ENCODE results near the gene FBF1. TPM values are rescaled to one million over a fixed set of nuclear protein-coding genes. Genes with fewer than 3 reads are reported as not detected.
A peak's percentile ranks its signal among the peaks of the same experiment; 100 is the strongest.
"Not testable (repeated sequence)": the region's sequence is repeated elsewhere in the genome, so short reads cannot be mapped to it uniquely, and the experiment has no call there.

FBF1 gene
- polyA plus RNA-seq, 5 donors: 6.6 to 9.6 (median 7.9) TPM

DNA sequence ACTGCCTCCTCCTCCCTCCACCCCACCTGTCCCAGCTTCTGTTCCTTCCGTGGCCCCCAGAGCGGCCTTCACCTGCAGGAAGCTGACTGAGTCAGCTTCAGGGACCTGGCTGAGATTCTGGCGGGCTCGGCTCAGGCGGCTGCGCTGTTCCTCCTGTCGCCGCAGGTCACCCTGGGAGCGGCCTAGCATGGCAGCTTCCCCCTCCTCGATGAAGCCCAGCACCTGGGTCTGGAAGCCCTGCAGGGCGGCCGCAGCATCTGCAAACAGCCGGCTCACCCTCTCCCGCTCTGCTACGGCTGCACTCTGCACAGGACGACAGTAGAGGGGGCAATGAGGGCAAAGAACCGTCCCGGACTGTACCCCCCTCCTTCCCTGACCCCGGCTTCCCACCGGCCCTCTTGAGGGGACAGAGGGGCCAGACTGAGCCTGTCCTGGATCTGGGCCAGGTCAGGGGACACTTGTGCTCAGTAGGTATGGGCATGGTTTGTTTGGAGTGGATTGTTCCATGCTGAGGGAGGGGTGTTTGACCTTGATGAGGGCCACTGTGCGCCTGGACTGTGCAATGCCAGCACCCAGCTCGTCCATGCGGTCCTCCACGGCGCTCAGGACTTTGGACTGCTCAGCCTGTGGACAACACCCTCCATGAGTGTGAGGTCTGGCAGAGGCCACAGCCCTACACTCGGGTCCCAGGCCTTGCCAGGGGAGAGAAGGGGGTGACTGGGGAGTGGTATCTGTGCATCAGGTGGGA is 64.5 kb downstream of the FBF1 start:
- DNase-seq: no peak

DNA sequence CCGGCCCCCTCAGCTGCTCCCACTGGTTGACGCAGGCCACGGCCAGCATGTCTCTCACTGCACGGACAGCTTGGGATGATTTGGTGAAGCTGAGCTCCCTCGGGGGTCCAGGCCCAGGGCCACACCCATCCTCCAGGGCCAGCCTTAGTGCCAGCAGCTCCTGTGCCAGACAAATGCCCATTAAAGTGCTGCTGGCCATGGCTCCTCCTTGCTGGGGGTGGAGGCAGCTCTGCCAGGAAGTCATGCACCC is 65.0 kb downstream of the FBF1 start:
- DNase-seq: no peak

DNA sequence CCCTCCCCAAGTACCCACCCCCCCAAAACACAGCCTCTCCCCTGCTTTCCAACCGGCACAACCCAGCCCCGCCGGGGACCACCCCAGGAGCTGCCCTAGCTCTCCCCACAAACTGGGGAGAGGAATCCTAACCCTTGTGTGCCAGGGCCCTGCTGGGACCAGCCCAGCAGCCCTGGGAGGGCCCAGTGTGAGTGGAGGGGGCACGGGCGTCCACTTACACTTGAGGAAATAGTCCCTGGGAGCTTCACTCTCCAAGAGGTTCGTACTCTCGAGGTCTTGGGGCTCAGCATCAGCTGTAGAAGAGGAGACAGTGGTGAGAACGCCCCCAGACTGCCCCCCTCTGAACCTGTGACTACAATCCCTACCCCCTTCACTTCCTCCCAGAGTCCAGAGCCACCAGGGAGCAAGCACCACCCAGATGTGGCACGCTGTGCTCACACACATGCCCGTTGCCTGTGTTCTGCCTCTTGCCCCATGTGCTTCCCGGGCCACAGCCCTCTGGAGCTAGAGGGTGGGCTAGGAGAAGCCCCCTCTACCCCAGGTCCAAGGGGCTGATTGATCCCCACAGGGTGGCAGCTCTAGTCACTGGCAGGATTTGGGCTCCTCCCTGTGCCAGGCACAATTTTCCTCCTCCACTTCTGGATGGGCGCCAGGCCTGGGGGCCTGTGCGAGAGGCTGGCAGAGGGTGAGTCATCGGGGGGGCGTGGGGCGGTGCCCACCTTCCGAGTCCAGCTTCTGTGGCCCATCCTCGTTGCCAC is 65.5 kb downstream of the FBF1 start:
- DNase-seq: no peak

DNA sequence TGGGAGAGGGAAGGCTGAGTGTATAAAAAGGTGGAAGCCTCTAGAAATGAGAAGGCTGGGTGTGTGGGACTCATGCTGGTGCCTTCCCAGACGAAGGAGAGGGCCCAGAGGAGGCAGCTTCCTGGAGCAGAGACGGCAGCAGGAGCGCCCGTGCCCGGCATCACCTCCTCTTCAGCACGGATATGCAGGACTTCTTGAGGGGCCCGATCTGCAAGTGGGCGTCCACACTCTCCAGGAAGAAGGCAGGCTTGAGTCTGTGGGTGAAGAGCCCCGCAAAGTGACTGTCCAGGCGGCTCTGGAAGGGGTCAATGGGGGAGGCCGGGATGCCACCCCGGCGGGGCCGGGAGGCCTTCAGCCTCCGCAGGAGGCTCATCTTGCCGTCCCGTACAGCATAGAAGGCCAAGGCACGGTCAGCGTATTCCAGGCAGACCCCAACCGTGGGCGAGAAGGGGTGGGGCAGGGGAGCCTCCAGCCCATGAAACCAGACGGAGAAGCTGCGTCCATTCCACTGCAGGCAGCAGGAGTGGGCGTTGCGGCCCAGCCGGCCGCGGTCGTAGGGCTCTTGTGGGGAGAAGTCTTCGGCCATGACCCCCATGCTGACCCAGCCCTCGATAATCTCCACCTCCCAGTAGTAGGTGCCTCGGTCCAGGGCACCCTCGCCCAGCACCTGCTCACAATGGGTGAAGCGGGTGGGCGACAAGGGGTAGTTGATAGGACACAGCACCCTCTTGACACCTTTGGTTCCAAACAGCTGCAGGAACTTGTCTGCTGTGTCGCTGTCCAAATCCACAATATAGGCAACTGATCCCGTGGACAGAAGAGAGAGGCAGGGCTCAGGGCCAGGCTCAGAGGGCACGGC is 66.3 kb downstream of the FBF1 start:
- no peak for DNase-seq

DNA sequence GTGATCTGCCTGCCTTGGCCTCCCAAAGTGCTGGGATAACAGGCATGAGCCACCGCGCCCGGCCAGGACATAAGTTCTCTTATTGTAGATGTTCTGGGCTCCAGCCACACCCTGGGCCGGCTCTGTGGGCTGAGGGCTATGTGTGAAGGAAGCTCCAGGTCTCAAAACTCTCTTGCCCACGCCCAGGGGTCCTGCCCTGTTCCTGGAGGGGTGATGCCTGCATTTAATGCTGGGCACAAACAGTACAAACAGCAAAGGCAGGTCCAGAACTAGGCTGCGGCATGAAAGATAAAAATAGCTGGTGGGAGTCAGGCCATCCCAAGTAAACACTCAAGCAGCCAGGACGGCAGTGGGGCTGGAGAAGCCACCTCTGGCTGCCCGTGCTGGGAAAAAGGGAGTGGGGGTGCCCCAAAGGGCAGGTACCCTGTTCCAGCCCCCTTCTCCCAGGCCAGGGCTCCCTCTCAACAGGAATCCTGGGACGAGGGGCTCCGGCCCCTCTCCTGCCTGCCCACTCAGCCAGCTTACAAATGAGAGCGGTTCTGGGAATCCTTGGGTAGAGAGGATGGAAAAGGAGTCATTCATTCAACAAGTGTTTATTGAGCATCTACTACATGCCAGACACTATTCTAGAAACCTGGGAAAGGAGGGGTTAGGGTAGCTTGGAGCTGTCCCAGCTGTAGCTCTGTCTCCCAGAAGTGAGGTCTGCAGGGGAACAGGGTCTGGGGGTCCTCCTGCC is 67.1 kb downstream of the FBF1 start:
- no peak for DNase-seq

DNA sequence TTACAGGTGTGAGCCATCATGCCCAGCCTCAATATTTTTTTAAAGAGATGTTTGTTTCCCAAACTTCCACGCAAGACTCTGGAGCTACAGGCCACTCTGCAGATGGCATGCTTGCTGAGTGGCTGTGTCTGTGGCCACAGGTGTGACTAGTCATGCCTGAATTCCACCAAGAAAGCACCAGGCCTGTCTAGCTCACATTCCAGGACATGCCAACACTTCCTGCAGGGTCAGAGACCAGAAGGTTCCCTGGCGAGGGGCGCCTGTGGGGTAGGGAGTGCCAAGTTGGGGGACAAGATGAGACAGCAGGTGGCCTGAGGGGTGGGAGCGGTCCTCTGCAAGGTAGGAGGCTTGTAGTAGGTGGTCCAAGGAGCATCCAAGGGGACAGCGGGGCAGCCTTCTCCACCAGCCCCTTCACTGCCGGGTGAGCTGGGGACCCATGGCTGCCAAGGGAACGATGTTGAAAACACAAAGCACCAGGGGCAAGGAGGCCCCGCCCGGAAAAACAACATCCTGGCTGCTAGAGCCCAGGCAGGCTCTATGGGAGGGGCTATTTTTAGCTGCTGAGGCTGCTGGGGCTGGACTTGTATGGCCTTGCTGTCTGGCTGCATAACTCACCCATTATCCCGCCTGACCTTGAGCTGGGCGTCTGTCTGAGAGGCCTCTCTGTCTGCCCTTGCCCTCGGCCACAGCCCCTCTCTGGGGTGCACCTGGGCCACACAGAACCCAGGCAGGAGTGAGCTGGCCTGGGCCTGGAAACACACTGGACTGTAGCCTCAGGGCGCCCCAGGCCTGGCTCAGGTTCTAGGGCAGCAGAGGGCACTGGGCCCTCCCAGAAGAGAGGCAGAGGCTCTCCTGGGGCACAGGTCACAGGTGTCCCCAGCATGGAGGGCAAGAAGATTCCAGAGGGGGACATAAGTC is 68.1 kb downstream of the FBF1 start:
- peak in 1 of 2 donors; percentile 50 for DNase-seq

DNA sequence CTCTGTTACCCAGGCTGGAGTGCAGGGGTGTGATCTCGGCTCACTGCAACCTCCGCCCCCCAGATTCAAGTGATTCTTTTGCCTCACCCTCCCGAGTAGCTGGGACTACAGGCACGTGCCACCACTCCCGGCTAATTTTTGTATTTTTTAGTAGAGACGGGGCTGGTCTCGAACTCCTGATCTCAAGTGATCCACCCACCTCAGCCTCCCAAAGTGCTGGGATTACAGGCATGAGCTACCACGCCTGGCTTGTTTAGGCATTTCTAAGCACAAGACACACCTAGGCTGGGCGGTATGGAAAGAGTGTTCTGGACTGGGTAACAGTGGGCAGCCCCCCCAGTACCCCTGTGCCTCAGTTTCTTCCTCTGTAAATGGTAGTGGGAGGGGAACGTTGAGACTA is 70.6 kb downstream of the FBF1 start:
- DNase-seq: not testable (repeated sequence)

DNA sequence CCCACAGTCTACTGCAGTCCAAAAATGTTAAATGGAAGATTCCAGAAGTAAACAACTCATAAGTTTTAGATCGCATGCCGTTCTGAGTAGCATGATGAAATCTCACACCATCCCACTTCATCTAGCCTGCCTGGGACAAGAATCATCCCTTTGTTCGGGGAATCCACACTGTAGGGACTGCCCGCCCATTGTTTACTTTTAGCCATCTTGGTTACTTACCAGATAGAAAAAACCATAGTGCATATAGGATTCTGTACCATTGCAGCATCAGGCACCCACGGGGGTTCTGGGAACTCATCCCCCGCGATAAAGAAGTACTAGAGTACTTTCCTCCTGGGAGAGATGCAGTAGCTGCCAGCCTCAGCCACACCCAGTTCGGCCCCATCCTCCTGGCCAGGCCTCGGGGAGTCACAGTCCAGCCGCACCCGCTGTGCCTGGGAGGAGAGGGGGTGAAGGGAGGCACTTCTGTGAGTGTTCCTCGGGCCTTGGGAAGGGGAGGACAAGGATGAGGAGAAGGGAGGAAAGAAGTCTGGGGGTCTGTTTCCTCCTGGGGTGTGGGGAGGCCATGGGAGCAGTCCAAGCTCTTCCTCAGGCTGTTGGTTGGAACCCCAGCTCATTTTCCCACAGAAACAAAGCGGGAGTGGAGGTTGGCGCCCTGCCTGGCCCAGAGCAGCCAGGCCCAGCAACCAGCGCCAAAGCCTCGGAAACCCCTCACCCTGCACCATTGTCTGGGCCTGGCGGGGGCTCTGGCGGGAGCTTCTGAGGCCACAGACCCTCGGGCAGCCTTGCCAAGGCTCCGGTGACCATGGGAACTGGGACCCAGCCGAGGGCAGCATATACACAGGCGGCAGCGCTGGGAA is 71.3 kb downstream of the FBF1 start:
- peak; percentile 77 to 88 for DNase-seq

DNA sequence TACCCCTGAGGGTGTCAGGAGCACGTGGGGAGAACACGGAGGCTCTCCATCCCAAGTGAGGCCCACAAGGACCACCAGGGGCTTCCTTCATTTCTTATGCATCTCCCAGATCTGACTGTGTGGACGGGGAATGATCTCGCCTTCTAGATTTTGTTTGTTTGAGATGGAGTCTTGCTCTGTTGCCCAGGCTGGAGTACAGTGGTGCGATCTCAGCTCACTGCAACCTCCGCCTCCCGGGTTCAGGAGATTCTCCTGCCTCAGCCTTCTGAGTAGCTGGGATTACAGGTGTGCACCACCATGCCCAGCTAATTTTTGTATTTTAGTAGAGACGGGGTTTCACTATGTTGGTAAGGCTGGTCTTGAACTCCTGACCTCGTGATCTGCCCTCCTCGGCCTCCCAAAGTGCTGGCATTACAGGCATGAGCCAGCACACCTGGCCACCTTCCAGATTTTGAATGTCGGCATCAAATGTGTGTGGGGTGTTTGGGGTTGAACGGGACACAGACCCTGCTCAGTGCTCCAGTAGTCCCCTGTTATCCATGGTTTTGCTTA is 72.0 kb downstream of the FBF1 start:
- not testable (repeated sequence) for DNase-seq

DNA sequence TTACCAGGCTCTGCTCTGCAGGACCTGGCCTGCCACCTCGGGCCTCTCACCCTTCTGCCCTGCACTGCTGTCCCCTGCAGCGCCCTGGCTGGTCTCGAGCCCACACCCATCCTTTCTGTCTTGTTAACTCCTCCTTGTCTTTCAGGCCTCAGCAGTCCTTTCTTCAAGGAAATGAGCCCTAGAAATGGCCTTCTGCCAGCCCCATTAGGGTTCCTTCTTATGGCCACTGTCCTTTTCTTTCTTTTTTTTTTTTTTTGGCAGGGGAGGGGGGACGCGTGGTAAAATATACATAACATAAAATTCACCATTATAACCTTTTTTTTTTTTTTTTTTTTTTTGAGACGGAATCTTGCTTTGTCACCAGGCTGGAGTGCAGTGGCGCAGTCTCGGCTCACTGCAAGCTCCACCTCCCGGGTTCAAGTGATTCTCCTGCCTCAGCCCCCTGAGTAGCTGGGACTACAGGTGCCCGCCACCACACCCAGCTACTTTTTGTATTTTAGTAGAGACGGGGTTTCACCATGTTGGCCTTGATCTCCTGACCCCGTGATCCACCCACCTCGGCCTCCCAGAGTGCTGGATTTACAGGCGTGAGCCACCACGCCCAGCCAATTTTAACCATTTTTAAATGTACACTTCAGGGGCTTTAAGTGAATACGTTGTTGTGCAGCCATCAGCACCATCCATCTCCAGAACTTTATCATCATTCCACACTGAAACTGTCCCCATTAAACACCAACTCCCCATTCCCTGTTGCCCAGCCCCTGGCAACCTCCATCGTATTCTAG is 75.2 kb downstream of the FBF1 start:
- peak in 1 of 2 donors; percentile 26 for DNase-seq

DNA sequence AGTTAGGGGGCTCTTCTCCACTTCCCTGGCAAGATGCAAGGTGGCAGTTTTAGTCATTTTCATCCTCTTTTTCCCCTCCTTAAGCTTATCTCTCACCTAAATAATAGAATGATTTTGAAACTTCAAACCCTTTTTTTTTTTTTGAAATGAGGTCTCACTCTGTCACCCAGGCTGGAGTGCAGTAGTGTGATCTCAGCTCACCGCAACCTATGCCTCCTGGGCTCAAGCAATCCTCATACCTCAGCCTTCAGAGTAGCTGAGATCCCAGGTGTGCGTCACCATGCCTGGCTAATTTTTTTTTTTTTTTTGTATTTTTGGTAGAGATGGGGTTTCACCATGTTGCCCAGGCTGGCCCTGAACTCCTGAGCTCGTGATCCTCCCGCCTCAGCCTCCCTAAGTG is 76.0 kb downstream of the FBF1 start:
- not testable (repeated sequence) for DNase-seq

DNA sequence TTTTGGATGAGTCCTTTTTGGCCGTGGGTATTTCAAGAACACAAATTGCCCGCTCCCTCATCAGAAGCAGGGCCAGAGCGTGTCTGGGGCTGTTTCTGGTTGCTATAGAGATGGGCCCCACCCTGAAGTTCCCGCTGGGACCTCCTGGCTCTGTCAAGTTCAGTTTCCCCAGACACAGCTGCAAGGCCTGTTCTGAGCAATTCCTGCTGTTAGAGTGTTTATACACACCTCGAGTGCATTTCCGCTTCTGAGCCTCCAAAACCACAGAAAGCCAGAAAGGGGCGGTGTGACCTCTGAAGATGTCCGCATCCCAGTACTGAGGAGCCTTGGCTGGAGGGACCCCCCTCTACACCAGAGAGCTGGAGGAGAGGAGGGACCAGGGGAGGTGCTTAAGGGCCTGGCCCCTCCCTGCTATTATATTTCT is 76.4 kb downstream of the FBF1 start:
- DNase-seq: peak; percentile 94 to 97

DNA sequence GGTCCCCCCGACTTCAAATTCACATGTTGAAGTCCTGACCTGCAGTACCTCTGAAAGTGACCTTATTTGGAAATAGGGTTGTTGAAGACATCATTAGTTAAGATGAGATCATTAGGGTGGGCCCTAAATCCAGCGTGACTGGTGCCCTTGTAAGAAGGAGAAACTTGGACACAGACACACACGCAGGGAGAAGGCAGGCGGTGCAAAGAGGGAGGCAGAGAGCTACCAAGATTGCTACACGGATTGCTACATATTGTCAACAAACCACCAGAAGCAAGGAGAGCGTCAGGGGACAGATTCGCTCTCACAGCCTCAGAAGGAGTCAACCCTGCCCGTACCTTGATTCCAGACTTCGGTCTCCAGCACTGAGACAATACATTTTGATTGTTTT is 78.9 kb downstream of the FBF1 start:
- DNase-seq: no peak

Other genes with a start within 250 kb of the FBF1 start
- 10 to 100 TPM in 1 of 5 donors, 1 to 10 TPM in 4; 6.5 to 10.9 (median 7.2) TPM for gene ITGB4, start 219.6 kb downstream of the FBF1 start, polyA plus RNA-seq (ENCODE audit: insufficient read depth in 1 of 5, insufficient read length in 5 of 5, low replicate concordance in 1 of 5)
- gene GALK1, start 175.8 kb downstream of the FBF1 start, polyA plus RNA-seq (ENCODE audit: insufficient read depth in 1 of 5, insufficient read length in 5 of 5, low replicate concordance in 1 of 5): 10 to 100 TPM in 4 of 5 donors, 1 to 10 TPM in 1; 9.3 to 24.7 (median 13.9) TPM
- gene UNK, start 156.2 kb downstream of the FBF1 start, polyA plus RNA-seq (ENCODE audit: insufficient read depth in 1 of 5, insufficient read length in 5 of 5, low replicate concordance in 1 of 5): 10 to 100 TPM; 39.6 to 52.3 (median 46.7) TPM
- gene UNC13D, start 96.6 kb downstream of the FBF1 start, polyA plus RNA-seq (ENCODE audit: insufficient read depth in 1 of 5, insufficient read length in 5 of 5, low replicate concordance in 1 of 5): 10 to 100 TPM; 20.7 to 43.6 (median 37.8) TPM
- gene WBP2, start 85.7 kb downstream of the FBF1 start, polyA plus RNA-seq (ENCODE audit: insufficient read depth in 1 of 5, insufficient read length in 5 of 5, low replicate concordance in 1 of 5): 10 to 100 TPM; 53.7 to 77.3 (median 74.1) TPM
- 10 to 100 TPM; 13.0 to 26.4 (median 15.9) TPM for gene TRIM47, start 62.5 kb downstream of the FBF1 start, polyA plus RNA-seq (ENCODE audit: insufficient read depth in 1 of 5, insufficient read length in 5 of 5, low replicate concordance in 1 of 5)
- 10 to 100 TPM; 12.8 to 26.7 (median 20.8) TPM for gene TRIM65, start 44.1 kb downstream of the FBF1 start, polyA plus RNA-seq (ENCODE audit: insufficient read depth in 1 of 5, insufficient read length in 5 of 5, low replicate concordance in 1 of 5)
- gene MRPL38, start 36.2 kb downstream of the FBF1 start, polyA plus RNA-seq (ENCODE audit: insufficient read depth in 1 of 5, insufficient read length in 5 of 5, low replicate concordance in 1 of 5): 10 to 100 TPM; 51.8 to 92.4 (median 73.1) TPM
- gene ACOX1, start 38.1 kb upstream of the FBF1 start, polyA plus RNA-seq (ENCODE audit: insufficient read depth in 1 of 5, insufficient read length in 5 of 5, low replicate concordance in 1 of 5): 10 to 100 TPM; 22.9 to 36.6 (median 27.1) TPM
- 10 to 100 TPM; 21.9 to 34.8 (median 27.5) TPM for gene TEN1, start 38.2 kb upstream of the FBF1 start, polyA plus RNA-seq (ENCODE audit: insufficient read depth in 1 of 5, insufficient read length in 5 of 5, low replicate concordance in 1 of 5)
- 10 to 100 TPM; 12.7 to 23.1 (median 18.4) TPM for gene CDK3, start 59.8 kb upstream of the FBF1 start, polyA plus RNA-seq (ENCODE audit: insufficient read depth in 1 of 5, insufficient read length in 5 of 5, low replicate concordance in 1 of 5)
- 10 to 100 TPM; 15.8 to 47.5 (median 43.8) TPM for gene EVPL, start 86.3 kb upstream of the FBF1 start, polyA plus RNA-seq (ENCODE audit: insufficient read depth in 1 of 5, insufficient read length in 5 of 5, low replicate concordance in 1 of 5)
- gene SRP68, start 131.5 kb upstream of the FBF1 start, polyA plus RNA-seq (ENCODE audit: insufficient read depth in 1 of 5, insufficient read length in 5 of 5, low replicate concordance in 1 of 5): 100 to 1,000 TPM in 3 of 5 donors, 10 to 100 TPM in 2; 92.3 to 111 (median 101) TPM
- gene GALR2, start 133.7 kb upstream of the FBF1 start, polyA plus RNA-seq (ENCODE audit: insufficient read depth in 1 of 5, insufficient read length in 5 of 5, low replicate concordance in 1 of 5): under 1 TPM in 2 of 5 donors, not detected in 3; 0.10 to 0.27 TPM
- 10 to 100 TPM in 3 of 5 donors, 1 to 10 TPM in 2; 4.1 to 22.2 (median 16.1) TPM for gene ZACN, start 138.1 kb upstream of the FBF1 start, polyA plus RNA-seq (ENCODE audit: insufficient read depth in 1 of 5, insufficient read length in 5 of 5, low replicate concordance in 1 of 5)
- 100 to 1,000 TPM; 152 to 171 (median 166) TPM for gene EXOC7, start 162.7 kb upstream of the FBF1 start, polyA plus RNA-seq (ENCODE audit: insufficient read depth in 1 of 5, insufficient read length in 5 of 5, low replicate concordance in 1 of 5)
- 10 to 100 TPM; 13.5 to 33.9 (median 20.6) TPM for gene FOXJ1, start 200.2 kb upstream of the FBF1 start, polyA plus RNA-seq (ENCODE audit: insufficient read depth in 1 of 5, insufficient read length in 5 of 5, low replicate concordance in 1 of 5)